Right kidney (tissue), 1 donor: ENCODE data around the gene LIG1.
"Not testable (repeated sequence)": the region's sequence is repeated elsewhere in the genome, so short reads cannot be mapped to it uniquely, and the experiment has no call there.

Experiments
- DNase-seq: peaks from one replicate; pipeline ENCODE4 v3.0.0-alpha.2; 2016

The LIG1 gene

GRCh38 chr19:48085076-48085475 lies 85.1 kb downstream of the LIG1 start:
- no peak for DNase-seq

- no peak for DNase-seq
These were observed 89.0 kb downstream of the LIG1 start for GRCh38 chr19:48081106-48081505.

- DNase-seq, result not testable (repeated sequence)
These were observed 99.9 kb downstream of the LIG1 start for GRCh38 chr19:48070177-48070769.

GRCh38 chr19:48069435-48069834 lies 100.7 kb downstream of the LIG1 start:
- no peak for DNase-seq
